GM21576 (cell line): ENCODE measurements around the gene NTF3.

Experiments
- ATAC-seq: cut with Tn5 transposase; IDR thresholded peaks from one replicate; pipeline ENCODE4 v1.9.1; 2021; ENCODE audit warnings: mild to moderate bottlenecking, moderate library complexity; ENCODE audit not compliant: unreplicated experiment

NTF3 gene

DNA sequence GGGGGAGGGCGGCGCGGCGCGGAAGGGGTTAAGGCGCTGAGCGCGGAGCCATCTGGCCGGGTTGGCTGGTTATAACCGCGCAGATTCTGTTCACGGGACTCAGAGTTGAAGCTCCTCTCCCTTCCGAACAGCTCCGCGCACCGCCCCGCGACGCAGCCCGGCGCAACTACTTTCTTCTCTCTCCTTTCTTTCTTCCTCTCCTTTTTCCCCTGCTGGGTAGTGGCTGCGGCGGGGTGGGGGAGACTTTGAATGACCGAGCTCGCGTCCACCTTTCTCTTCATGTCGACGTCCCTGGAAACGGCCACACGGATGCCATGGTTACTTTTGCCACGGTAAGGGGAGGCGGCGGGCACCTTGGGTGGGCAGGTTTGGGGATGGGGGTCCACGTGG lies at the start of gene NTF3:
TSS of gene NTF3 (plus strand) at position 98 of the 390 bp plus-strand sequence. CDS start at position 315, 217 bp downstream.
- no peak for ATAC-seq

- ATAC-seq, result no peak
Measured at GRCh38 chr12:5384015-5384414, 47.9 kb upstream of the NTF3 start.

DNA sequence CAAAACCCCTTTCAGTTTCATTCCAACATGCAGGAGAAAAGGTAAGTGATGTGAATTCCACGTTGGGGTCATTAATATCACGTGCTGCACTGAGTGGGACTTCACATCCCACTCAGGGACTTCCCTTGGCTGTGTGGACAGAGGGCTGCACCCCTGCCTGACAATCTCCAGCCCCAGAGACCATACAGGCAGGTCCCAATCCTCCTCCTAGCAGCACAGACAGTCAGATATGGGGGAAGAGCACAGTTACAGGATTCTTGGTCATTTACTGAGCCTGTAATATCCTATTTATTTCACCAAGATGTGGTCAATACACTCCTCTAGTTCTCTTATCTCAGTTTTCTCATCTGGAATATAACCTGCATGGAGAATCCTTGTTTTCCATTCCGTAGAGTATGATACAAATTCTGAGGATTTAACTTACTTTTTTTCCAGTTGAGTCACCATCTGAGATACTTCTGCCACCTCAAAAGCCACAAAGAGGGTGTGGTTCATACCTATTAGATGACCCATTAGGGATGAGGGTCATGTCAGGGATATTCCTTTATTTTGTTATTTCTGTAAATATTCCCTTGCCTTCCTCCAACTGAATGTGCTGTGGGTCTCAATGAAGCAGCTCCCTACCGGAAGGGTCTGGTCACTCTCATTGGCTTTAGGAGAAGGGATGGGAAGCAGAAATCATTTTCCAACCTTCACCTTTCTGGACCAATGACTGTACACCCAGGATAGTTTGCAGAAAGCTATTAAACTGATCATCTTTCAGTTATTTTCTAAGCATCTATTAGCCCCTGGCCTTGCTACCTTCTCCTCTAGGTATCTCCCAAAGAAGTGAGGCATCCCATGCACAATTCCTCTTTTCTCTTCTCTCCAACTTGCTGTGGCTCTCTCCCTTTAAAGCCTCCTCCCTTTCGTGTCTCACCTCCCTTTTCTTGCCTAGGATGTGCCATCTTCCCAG lies 43.0 kb upstream of the NTF3 start:
- no peak for ATAC-seq

- no peak for ATAC-seq
Measured at GRCh38 chr12:5390174-5390799, 41.6 kb upstream of the NTF3 start.

GRCh38 chr12:5391653-5392052 lies 40.3 kb upstream of the NTF3 start:
- no peak for ATAC-seq

GRCh38 chr12:5392961-5393360 lies 38.9 kb upstream of the NTF3 start:
- ATAC-seq, result no peak

DNA sequence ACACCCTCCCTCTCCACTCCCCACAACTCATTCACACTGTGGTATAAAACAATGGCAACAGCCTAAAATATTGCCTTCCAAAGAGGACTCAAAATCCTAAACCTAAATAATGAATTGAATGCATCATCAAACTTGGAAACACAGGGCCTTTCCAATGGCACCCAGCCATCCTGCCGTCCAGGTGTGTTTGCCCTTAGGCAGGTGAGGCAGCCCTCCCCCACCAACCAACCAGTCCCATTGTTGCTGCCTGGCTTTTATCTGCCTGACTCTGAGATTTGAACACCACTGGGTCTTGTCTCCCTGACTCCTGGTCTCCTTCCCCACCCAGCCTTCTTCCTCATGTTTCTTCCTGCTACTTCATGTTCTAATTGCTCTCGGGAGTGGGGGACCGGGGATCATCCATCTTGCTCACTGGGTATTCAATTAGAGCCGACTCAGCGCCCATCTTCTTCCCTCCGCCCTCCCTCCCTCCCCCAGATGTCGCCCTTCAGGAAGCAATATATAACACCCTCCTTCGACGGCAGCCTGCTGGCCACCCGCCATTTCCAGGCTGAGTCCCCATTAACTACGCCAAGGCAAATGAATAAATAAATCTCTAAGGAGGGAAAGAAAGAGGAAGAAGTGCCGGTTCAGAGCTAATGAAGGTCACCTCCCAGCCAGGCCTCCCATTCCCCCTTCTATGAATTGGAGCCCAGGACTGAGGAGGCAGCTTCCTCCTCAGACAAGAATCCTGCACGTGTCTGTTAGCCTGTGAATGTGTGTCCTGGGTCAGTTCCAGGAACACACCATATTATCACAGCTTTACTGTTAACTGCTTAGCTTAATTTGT lies 36.3 kb upstream of the NTF3 start:
- ATAC-seq, result no peak

GRCh38 chr12:5396541-5396940 lies 35.4 kb upstream of the NTF3 start:
- ATAC-seq, result no peak

DNA sequence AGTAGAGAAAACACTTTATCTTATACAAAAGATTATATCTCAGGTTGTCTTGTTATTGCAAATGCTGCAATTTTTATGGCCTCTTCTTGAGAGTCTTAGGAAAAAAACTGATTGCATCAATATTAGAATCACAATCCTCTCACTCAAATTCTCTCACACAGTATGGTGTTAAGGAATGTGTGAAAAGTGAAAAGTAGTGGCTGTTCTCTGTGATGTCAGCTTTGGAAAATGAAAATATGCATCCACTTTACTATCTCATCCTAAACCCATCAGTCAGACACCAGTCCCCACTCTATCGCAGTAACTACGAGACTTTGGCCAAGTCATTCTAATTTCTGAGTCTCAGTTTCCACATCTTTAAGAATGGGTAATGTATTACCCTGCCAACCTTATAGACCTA lies 32.6 kb upstream of the NTF3 start:
- no peak for ATAC-seq

DNA sequence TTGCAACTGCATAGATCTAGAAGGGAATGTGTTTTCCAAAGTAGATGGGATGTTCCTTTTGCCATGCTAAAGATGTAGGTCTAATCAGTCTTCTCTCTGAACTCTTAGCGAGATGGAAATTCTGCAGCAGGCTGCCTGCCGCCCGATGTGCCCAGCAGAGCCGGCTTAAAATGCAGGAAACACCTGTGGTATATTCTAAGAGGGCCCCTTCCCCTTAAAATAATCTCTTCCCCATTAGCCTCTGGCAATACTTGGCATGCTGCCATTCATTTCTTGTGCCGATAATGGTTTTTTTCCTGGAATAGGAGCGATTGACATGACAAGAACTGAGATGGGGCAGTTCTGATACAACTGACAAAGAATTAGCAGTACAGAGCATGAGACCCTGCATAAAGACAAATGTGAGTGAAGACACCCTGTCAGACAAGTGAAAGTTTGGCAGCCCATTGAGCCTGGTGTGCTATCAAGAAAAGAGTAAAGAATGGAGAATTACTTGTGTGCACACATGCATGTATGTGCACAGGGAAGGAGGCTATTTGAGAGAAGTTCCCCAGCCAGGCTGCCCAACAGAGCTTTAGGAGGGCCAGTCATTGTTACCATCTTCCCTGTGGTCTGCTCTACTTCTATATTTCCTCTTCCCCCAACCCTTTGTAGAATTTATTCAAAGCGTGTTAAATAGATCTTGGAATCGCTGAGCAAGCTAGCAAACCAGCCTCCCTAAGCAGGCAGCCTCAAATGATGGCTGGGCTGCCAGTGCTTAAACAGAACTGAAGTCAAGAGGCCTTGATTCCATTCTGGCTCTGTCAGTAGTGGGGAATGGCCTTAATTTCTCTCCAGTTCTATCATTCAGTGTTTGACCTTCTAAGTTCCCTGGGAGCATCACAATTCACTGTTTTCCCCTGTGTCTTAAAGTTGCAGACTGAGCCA lies 29.6 kb upstream of the NTF3 start:
- ATAC-seq, result no peak

GRCh38 chr12:5403411-5403810 lies 28.5 kb upstream of the NTF3 start:
- no peak for ATAC-seq

- no peak for ATAC-seq
Measured at GRCh38 chr12:5407034-5407856, 24.7 kb upstream of the NTF3 start.

DNA sequence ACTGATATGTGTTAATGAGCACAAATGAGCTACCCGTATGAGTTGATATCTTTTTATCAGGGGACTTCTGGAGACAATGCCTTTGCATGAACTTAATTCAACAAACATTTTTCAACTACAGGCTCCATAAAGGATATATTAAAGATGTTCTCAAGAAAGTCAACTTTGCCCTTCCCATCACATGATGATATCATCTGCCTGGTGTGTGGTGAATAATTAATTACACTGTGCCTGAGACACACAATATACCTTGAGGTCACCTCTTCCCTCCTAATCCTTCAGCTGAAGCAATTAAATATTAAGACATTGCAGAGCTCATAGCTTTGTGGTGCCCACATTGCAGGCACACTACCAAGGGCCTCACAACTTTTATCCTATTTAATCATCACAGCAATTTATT lies 22.3 kb upstream of the NTF3 start:
- no peak for ATAC-seq

- no peak for ATAC-seq
Measured at GRCh38 chr12:5416571-5416970, 15.3 kb upstream of the NTF3 start.

- no peak for ATAC-seq
Measured at GRCh38 chr12:5417500-5417899, 14.4 kb upstream of the NTF3 start.

DNA sequence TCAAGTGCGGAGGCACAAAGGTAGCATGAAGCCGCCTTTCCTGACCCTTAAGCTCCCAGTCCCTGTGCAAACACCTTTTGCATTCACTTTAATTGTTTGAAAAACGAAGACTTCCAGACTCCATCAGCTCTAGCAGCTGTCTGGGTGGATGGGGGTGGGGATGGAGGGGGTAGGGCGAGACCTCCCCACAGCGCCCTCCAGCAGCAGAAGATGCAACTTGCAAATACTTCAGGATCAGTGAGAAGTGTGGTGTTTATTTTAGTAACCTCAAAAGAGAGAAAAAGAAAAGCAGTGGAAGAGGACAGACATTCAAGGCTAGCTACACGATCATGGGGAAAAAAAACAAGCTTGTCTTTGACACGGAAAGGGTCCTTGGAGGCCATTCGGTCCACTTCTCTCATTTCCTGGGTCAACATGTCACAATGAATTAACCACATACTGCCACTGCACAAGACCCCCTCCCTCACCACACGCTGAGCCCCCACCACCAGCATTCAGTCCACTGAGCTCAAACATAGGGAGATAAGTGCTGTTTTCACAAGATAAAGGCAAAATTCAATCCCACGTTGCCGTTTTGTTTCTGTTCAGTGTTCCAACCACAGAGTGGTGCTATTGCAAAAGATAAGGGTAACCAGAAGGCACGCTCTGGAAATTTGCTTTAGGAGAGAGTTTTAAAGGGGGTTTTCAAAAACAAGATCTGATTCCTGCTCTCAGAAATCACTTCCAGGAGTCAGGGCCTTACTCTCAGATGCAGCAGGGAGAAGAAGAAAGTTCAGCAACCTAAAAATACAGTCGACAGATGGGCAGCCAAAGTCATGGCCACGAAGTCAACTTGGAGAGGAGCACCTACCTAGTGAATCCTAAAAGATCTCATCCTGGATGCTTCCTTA lies 3.3 kb upstream of the NTF3 start:
- ATAC-seq, result no peak

DNA sequence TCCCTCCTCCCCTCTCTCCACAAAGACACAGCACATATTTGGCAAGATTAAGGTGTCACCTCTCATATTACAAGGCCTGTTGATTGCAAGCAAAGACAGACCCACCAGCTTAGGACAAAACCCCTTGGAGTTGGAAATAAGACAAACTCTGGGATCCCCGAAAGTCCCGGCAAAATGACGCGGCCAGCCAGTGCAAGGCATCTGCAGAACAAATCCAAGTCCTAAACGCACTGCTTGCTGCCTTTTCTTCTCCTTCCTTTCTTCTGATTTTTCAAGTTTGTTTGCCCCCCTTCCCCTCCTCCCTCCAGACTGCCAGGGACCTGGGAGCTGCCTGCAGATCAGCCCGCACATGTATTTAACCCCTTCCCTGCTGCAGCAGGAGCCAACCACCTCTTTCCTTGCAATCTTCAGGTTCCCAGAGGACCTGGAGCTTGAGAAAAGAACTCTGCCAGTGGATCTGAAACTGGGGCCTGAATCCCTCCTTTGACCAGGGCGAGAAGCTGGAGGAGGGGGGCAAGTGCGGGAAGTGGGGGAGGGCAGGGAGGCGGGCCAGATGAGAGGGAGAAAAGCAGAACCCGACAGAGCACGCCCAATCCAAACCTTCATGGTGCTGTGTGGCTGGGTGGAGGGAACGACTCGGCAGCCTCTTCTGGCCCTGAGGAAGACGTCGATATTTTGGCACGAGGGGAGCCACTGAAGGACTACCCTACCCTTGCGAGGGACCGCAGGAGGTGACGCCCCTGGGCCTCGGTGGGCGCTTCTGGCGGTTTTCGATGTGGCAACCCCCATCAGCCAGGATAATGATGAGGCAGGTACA lies 2.0 kb upstream of the NTF3 start:
- ATAC-seq, result no peak
